Osteocyte (in vitro differentiated cells): ENCODE data around the gene PTPN14. TPM values are rescaled to one million over a fixed set of nuclear protein-coding genes. Genes with fewer than 3 reads are reported as not detected.

ENCODE experiments used
- DNase-seq: peaks from one replicate; pipeline ENCODE4 v3.0.0; 2021; ENCODE audit warnings: mixed read lengths; ENCODE audit not compliant: unreplicated experiment; ENCODE audit errors: extremely low spot score
- H3K27ac Mint-ChIP-seq: one replicate; pipeline ENCODE4 v1.8.0; 2021; ENCODE audit warnings: mild to moderate bottlenecking, mixed read lengths; ENCODE audit not compliant: unreplicated experiment
- H3K27me3 Mint-ChIP-seq: one replicate; pipeline ENCODE4 v1.8.0; 2021; ENCODE audit warnings: mixed read lengths; ENCODE audit not compliant: unreplicated experiment
- H3K36me3 Mint-ChIP-seq: one replicate; pipeline ENCODE4 v1.8.0; 2021; ENCODE audit warnings: mixed read lengths; ENCODE audit not compliant: unreplicated experiment
- H3K4me1 Mint-ChIP-seq: one replicate; pipeline ENCODE4 v1.8.0; 2021; ENCODE audit warnings: mixed read lengths; ENCODE audit not compliant: unreplicated experiment
- H3K4me3 Mint-ChIP-seq: one replicate; pipeline ENCODE4 v1.8.0; 2021; ENCODE audit warnings: mild to moderate bottlenecking, moderate library complexity, mixed read lengths; ENCODE audit not compliant: unreplicated experiment
- H3K9me3 Mint-ChIP-seq: one replicate; pipeline ENCODE4 v1.8.0; 2021; ENCODE audit warnings: mixed read lengths; ENCODE audit not compliant: unreplicated experiment
- CTCF ChIP-seq: fragments of 200-600 bp; sonication (generic); IDR thresholded peaks from 2 replicates; pipeline ENCODE4 v1.5.0; 2021; ENCODE audit warnings: antibody characterized with exemption, mild to moderate bottlenecking, moderate library complexity
- total RNA-seq: library from RNA; stranded (reverse); gene quantifications from 2 replicates; pipeline ENCODE4 v1.2.1, GENCODE V29; 2021

The PTPN14 gene
- total RNA-seq, 1 donor from 2014 or later: 140 TPM

GRCh38 chr1:214455971-214456867 lies 95.2 kb downstream of the PTPN14 start:
- no peak for TF ChIP-seq CTCF
- Mint-ChIP-seq H3K27ac (peak overlapping the region; percentile 17), H3K9me3 (no peaks in the 10 kb centered on the region), H3K4me3 (no peak overlapping the region), H3K27me3 (no peaks in the 10 kb centered on the region), H3K4me1 (peaks cover 67% of the 10 kb centered on the region), H3K36me3 (peaks cover 2% of the 10 kb centered on the region)
- no peak for DNase-seq

- no peak for TF ChIP-seq CTCF
- H3K4me3 Mint-ChIP-seq: no peak overlapping the region
- H3K27me3 Mint-ChIP-seq: no peaks in the 10 kb centered on the region
- H3K4me1 Mint-ChIP-seq: peaks cover 65% of the 10 kb centered on the region
- peak overlapping the region; percentile 79 for H3K27ac Mint-ChIP-seq
- H3K9me3 Mint-ChIP-seq: no peaks in the 10 kb centered on the region
- H3K36me3 Mint-ChIP-seq: peaks cover 5% of the 10 kb centered on the region
- no peak for DNase-seq
Measured at GRCh38 chr1:214455479-214455878, 95.9 kb downstream of the PTPN14 start.

- peak overlapping the region; percentile 79 for H3K27ac Mint-ChIP-seq
- peaks cover 61% of the 10 kb centered on the region for H3K4me1 Mint-ChIP-seq
- H3K4me3 Mint-ChIP-seq: no peak overlapping the region
- H3K27me3 Mint-ChIP-seq: no peaks in the 10 kb centered on the region
- DNase-seq: no peak
- TF ChIP-seq CTCF: no peak
- H3K36me3 Mint-ChIP-seq: peaks cover 5% of the 10 kb centered on the region
- no peaks in the 10 kb centered on the region for H3K9me3 Mint-ChIP-seq
Measured at GRCh38 chr1:214454569-214455396, 96.6 kb downstream of the PTPN14 start.

- Mint-ChIP-seq H3K27me3 (no peaks in the 10 kb centered on the region), H3K36me3 (peaks cover 9% of the 10 kb centered on the region), H3K9me3 (no peaks in the 10 kb centered on the region), H3K4me1 (peaks cover 61% of the 10 kb centered on the region), H3K4me3 (no peak overlapping the region), H3K27ac (peak overlapping the region; percentile 66)
- no peak for DNase-seq
- TF ChIP-seq CTCF: no peak
Measured at GRCh38 chr1:214453109-214453722, 98.2 kb downstream of the PTPN14 start.
